Tibial nerve (tissue), 4 donors: ENCODE data around the gene TRMT1. TPM values are rescaled to one million over a fixed set of nuclear protein-coding genes. Genes with fewer than 3 reads are reported as not detected.

Experiments
- DNase-seq, 2 donors: peaks; one replicate each; pipeline ENCODE4 v3.0.0-alpha.2; 2019; ENCODE audit warnings: low spot score in 2 of 2
- H3K27ac ChIP-seq, 4 donors: fragments of 200-600 bp; sonication (generic) in 3 of 4; one replicate each; pipeline ENCODE4 v1.5.1; 2017 to 2019; ENCODE audit warnings: mild to moderate bottlenecking in 1 of 4
- H3K27me3 ChIP-seq, 2 donors: fragments of 200-600 bp; sonication (generic) in 1 of 2; one replicate each; pipeline versions ENCODE4 v1.5.1 to v1.6.0; 2017 to 2019
- H3K36me3 ChIP-seq, 3 donors: fragments of 200-600 bp; sonication (generic); one replicate each; pipeline ENCODE4 v1.5.1; 2018 to 2019
- H3K4me1 ChIP-seq, 4 donors: fragments of 200-600 bp; sonication (generic) in 3 of 4; one replicate each; pipeline ENCODE4 v1.5.1; 2017 to 2019
- H3K4me3 ChIP-seq, 4 donors: fragments of 200-600 bp; sonication (generic) in 3 of 4; one replicate each; pipeline ENCODE4 v1.5.1; 2017 to 2019; ENCODE audit warnings: mild to moderate bottlenecking in 1 of 4, moderate library complexity in 1 of 4
- H3K9me3 ChIP-seq, 4 donors: fragments of 200-600 bp; sonication (generic) in 3 of 4; one replicate each; pipeline ENCODE4 v1.5.1; 2017 to 2019
- EP300 ChIP-seq, 2 donors: sonication (generic); formaldehyde crosslinking; IDR thresholded peaks; one replicate each; pipeline ENCODE4 v1.6.1; 2017; ENCODE audit warnings: antibody characterized with exemption in 2 of 2, mild to moderate bottlenecking in 1 of 2
- POLR2A ChIP-seq, 2 donors: fragments of 450-650 bp; IDR thresholded peaks; one replicate each; pipeline ENCODE4 v1.6.1; 2017; ENCODE audit warnings: antibody characterized with exemption in 2 of 2, mild to moderate bottlenecking in 2 of 2, moderate library complexity in 2 of 2
- WGBS, 2 donors: methylation state at CpG; one replicate each; pipeline ENCODE4 v1.1.5; 2018; 5-methylcytosine and 5-hydroxymethylcytosine counted together
- total RNA-seq, 4 donors: library from RNA; depleted of rRNA; stranded (reverse); fragments of >200 nt; gene quantifications; one replicate each; pipeline ENCODE4 v1.1.0, GENCODE V29; 2016
- TF ChIP-seq, protein P1 (sequence below), 5 experiments: fragments of 200-600 bp in 3 of 5; fragments of 450-650 bp in 2 of 5; sonication (generic) in 3 of 5; IDR thresholded peaks; one replicate each; pipeline ENCODE4 v1.5.1; 2016 to 2019; ENCODE audit warnings: antibody characterized with exemption in 5 of 5, mild to moderate bottlenecking in 3 of 5, moderate library complexity in 2 of 5

TRMT1 gene
- total RNA-seq, 4 donors from 2014 or later, result 38.4 to 92.7 (median 49.2) TPM

DNA sequence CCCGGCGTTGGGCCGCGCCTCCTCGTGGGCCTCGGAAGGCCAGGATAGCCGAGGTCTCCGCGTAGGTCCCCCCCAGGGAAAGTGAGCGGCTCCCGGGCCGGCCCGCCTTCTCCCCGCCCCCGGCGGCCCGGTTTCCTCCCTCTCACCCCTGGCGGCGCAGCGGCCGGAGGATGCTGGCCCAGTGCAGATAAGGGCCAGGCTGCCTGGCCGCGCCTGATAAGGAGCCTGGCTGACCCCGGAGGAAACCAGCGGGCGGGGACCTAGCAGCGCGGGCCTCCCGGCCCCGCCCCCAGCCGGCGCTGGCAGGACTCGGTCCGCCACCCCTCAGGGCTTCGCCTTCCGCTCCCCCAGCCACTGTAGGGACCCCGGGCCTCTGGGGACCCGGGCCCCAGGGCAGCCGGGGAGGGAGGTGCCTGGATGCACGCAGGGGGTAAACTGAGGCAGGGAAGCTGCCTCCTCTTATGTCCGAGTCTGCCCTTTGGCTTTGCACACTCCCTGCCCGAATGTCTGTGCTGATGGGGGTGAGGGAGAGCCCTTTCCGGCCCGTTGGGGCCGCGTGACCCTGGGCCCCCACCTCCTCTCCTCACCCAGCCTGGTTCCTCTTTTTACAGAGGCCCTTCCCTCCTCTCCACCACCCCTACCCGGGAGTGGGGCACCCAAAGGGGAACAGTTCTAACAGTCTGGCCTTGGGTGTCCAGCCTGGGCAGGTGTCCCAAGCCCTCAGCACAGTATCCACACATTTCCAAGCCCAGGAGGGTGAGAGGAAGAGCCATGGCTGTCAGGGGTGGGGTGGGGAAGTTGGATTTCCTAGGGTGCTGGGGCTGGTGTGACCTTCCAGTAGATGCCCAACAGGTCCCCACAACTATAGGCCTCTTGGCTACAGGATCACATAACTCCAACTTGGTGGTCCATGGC is 13.6 kb downstream of the TRMT1 start, which contains the start of gene LYL1:
Gene LYL1 (minus strand): TSS at position 193 of the 915 bp plus-strand sequence. CDS start 1,687 bp downstream, outside the sequence.
- Histone ChIP-seq H3K4me3 (peak within 1 kb of the TSS; percentile 27 to 61 (median 54)), H3K9me3 (no peaks in the 10 kb centered on the region), H3K36me3 (peaks cover 0 to 27% (median 0%) of the 10 kb centered on the region in 3 donors), H3K4me1 (peaks cover 0 to 62% (median 30%) of the 10 kb centered on the region in 4 donors), H3K27ac (peak within 1 kb of the TSS; percentile 41 to 93 (median 84)), H3K27me3 (no peaks in the 10 kb centered on the region)
- peak in 1 of 2 donors; percentile 43 for DNase-seq
- WGBS, 2 donors, result 0 to 3% methylated on average over 26 to 27 of the region's 47 CpGs
- TF ChIP-seq EP300 (IDR thresholded peaks at IDR 0.05), result peak; percentile 51 to 83
- TF ChIP-seq, protein P1, sequence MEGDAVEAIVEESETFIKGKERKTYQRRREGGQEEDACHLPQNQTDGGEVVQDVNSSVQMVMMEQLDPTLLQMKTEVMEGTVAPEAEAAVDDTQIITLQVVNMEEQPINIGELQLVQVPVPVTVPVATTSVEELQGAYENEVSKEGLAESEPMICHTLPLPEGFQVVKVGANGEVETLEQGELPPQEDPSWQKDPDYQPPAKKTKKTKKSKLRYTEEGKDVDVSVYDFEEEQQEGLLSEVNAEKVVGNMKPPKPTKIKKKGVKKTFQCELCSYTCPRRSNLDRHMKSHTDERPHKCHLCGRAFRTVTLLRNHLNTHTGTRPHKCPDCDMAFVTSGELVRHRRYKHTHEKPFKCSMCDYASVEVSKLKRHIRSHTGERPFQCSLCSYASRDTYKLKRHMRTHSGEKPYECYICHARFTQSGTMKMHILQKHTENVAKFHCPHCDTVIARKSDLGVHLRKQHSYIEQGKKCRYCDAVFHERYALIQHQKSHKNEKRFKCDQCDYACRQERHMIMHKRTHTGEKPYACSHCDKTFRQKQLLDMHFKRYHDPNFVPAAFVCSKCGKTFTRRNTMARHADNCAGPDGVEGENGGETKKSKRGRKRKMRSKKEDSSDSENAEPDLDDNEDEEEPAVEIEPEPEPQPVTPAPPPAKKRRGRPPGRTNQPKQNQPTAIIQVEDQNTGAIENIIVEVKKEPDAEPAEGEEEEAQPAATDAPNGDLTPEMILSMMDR (IDR thresholded peaks at IDR 0.05), result no peak
- TF ChIP-seq POLR2A (IDR thresholded peaks at IDR 0.05), result peak in 1 of 2 donors; percentile 33

DNA sequence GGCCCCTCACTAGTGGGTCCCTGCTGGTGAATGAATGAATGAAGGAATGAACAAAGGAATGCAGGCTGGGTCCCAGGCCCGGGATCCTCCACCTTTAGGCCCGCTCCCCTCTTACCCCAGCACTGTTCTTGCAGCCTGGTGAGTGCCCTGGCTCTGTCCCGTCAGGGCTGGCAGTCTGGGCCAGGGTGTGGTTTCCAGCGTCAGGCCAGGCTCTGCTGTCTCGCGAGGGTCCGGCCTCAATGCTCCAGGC is 14.2 kb downstream of the TRMT1 start:
- no peak for TF ChIP-seq EP300 (IDR thresholded peaks at IDR 0.05)
- TF ChIP-seq POLR2A (IDR thresholded peaks at IDR 0.05), result no peak
- TF ChIP-seq, protein P1 (IDR thresholded peaks at IDR 0.05), result no peak
- DNase-seq, result no peak
- Histone ChIP-seq H3K36me3 (peaks cover 0 to 23% (median 0%) of the 10 kb centered on the region in 3 donors), H3K27me3 (no peaks in the 10 kb centered on the region), H3K4me1 (peaks cover 0 to 68% (median 35%) of the 10 kb centered on the region in 4 donors), H3K9me3 (no peaks in the 10 kb centered on the region), H3K4me3 (peak overlapping the region; percentile 27 to 61 (median 54)), H3K27ac (peak overlapping the region; percentile 41 to 93 (median 84))
- 8 to 12% methylated on average over 6 to 7 of the region's 7 CpGs for WGBS, 2 donors

DNA sequence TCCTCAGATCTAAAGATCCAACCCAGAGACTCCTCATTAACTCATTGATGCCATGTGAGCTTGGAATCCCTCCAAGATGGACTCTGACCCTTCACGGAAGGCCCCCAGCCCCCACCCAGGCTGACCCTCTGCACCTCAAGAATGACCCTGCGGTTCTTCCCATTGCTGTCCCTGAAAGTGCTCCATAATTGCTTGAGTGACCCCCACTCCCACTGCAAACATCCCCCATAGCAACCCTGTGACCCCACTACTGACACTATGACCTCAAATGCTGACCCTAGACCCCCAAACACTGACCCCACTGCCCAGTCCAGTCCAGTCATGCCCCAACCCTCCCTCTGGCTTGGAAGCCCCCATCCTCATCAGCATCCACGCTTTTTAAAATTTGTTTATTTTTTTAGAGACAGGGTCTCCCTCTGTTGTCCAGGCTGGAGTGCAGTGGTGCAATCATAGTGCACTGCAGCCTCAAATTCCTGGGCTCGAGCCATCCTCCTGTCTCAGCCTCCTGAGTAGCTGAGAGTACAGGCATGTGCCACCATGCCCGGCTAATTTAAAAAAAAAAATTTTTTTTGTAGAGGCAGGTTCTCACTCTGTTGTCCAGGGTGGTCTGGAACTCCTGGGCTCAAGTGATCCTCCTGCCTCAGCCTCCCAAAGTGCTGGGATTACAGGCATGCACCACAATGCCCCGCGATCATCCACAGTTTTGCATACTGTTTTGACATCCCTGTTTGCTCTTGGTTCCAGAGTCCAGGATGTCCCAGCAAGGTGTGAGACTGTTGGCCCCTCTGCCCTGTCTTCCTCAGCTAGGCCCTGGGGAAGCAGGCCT is 14.7 kb downstream of the TRMT1 start:
- 64 to 65% methylated on average over 7 of the region's 7 CpGs for WGBS, 2 donors
- peaks cover 0 to 71% (median 36%) of the 10 kb centered on the region in 4 donors for H3K4me1 ChIP-seq

DNA sequence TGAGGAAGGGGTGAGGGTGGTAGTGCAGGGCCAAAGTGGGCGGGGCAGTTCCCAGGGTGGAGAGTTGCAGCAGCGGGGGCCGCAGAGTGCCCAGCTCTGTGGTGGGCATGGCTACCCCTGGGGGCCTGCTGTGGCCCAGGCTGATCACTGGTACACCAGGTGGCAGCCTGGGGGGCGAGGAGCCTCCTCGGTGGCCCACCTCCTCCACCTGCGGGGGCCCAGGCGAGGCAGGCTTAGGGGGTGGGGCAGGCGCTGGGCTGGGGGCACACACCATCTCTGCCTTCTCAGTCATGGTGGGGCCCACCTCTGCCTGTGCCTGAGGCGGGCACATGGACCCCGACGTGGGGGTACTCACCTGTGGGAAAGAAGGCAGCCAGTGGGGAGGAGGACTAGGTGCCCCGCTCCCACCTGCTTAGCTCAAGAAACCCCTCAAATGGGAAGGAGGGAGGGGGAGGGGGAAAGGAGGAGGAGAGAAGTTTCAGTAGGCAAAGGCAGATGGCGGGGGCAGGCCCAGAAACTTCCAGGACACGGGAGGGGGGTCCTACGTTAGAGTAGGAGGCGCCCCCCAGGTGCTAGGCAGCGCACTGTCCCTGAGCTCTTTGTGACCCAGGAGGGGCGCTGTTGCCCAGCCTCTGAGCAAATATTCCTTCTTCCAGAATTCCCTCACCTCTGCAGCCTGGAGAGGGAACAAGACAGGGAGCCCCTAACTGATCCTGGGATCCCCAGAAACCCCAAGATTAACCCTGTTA is 15.5 kb downstream of the TRMT1 start:
- Histone ChIP-seq H3K27ac (peak overlapping the region in 3 of 4 donors; percentile 84 to 93 (median 88)), H3K36me3 (peaks cover 0 to 15% (median 0%) of the 10 kb centered on the region in 3 donors), H3K4me3 (peak overlapping the region in 3 of 4 donors; percentile 52 to 61 (median 57)), H3K4me1 (peaks cover 0 to 79% (median 43%) of the 10 kb centered on the region in 4 donors), H3K9me3 (no peaks in the 10 kb centered on the region), H3K27me3 (no peaks in the 10 kb centered on the region)
- WGBS, 2 donors, result 51 to 66% methylated on average over 11 to 13 of the region's 18 CpGs
- TF ChIP-seq, protein P1 (IDR thresholded peaks at IDR 0.05), result peak in 1 of 5 experiments; percentile 10
- TF ChIP-seq EP300 (IDR thresholded peaks at IDR 0.05), result no peak
- no peak for TF ChIP-seq POLR2A (IDR thresholded peaks at IDR 0.05)
- no peak for DNase-seq

More for the DNA sequence above, 14.7 kb downstream of the TRMT1 start:
- Histone ChIP-seq H3K27ac (peak overlapping the region; percentile 41 to 93 (median 84)), H3K9me3 (no peaks in the 10 kb centered on the region), H3K36me3 (peaks cover 0 to 18% (median 0%) of the 10 kb centered on the region in 3 donors), H3K4me3 (peak overlapping the region; percentile 27 to 61 (median 54)), H3K27me3 (no peaks in the 10 kb centered on the region)
- TF ChIP-seq POLR2A (IDR thresholded peaks at IDR 0.05) (no peak), EP300 (IDR thresholded peaks at IDR 0.05) (no peak)
- TF ChIP-seq, protein P1 (IDR thresholded peaks at IDR 0.05), result no peak
- DNase-seq, result no peak
